T-cell (primary cell): Measurements from ENCODE around the gene RNF213. TPM values are rescaled to one million over a fixed set of nuclear protein-coding genes. Genes with fewer than 3 reads are reported as not detected.
A peak's percentile ranks its signal among the peaks of the same experiment; 100 is the strongest.

Experiments
- ATAC-seq, 4 experiments: fragments of 200-7000 bp in 3 of 4; fragments of 150-1000 bp in 1 of 4; cut with Tn5 transposase; replicated peaks in 1 of 4; 1 replicate in 3 of 4; 2 replicates in 1 of 4; pipeline ENCODE4 v1.10.0; 2021; ENCODE audit warnings: moderate library complexity in 3 of 4, mild to moderate bottlenecking in 2 of 4, moderate number of reproducible peaks in 1 of 4
- CTCF ChIA-PET, 2 donors: fragments of 300-600 bp; sonication (Branson Sonifier 250); formaldehyde crosslinking; loops; one replicate each; lab custom pipeline; 2022; ENCODE audit warnings: antibody characterized with exemption in 2 of 2; lab: Charles Lee
- POLR2A ChIA-PET, 2 donors: fragments of 300-600 bp; sonication (Branson Sonifier 250); formaldehyde crosslinking; loops; one replicate each; lab custom pipeline; 2022; ENCODE audit warnings: antibody characterized with exemption in 2 of 2; lab: Charles Lee
- DNase-seq, 35 experiments: peaks; one replicate each; pipeline versions ENCODE4 v3.0.0 to v3.0.0-alpha.2; 2013 to 2023
- H3K27ac ChIP-seq: one replicate; pipeline ENCODE4 v1.5.1; 2013; ENCODE audit warnings: low read length
- H3K27me3 ChIP-seq, 2 experiments: replicated peaks in 1 of 2; 1 replicate in 1 of 2; 2 replicates in 1 of 2; pipeline versions ENCODE4 v1.6.1 to v1.7.0; 2013; ENCODE audit warnings: low read length in 1 of 2, mixed read lengths in 1 of 2; ENCODE audit not compliant: control insufficient read depth in 2 of 2, insufficient read depth in 2 of 2; ENCODE audit errors: extremely low read depth in 1 of 2
- H3K36me3 ChIP-seq, 2 donors: 1 replicate in 1 of 2; 2 replicates in 1 of 2; pipeline versions ENCODE4 v1.6.1 to v1.7.0; 2013; ENCODE audit warnings: low read length in 1 of 2; ENCODE audit not compliant: control insufficient read depth in 2 of 2, insufficient read depth in 1 of 2; ENCODE audit errors: extremely low read depth in 1 of 2
- H3K4me1 ChIP-seq, 2 experiments: 1 replicate in 1 of 2; 2 replicates in 1 of 2; pipeline versions ENCODE4 v1.6.1 to v1.7.0; 2013; ENCODE audit warnings: low read length in 2 of 2, mixed read lengths in 1 of 2; ENCODE audit not compliant: insufficient read depth in 2 of 2, control insufficient read depth in 1 of 2; ENCODE audit errors: extremely low read depth in 1 of 2
- H3K4me3 ChIP-seq, 2 donors: 1 replicate in 1 of 2; 2 replicates in 1 of 2; pipeline versions ENCODE4 v1.5.1 to v1.7.0; 2013; ENCODE audit warnings: mild to moderate bottlenecking in 2 of 2, low read length in 1 of 2, moderate library complexity in 1 of 2; ENCODE audit not compliant: control insufficient read depth in 1 of 2; ENCODE audit errors: extremely low read depth in 1 of 2
- H3K9me3 ChIP-seq: 2 replicates; pipeline ENCODE4 v1.7.0; 2013
- H3K27ac Mint-ChIP-seq, 2 donors: one replicate each; pipeline ENCODE4 v1.8.0; 2020 to 2021; ENCODE audit warnings: mild to moderate bottlenecking in 2 of 2, mixed read lengths in 2 of 2
- H3K27me3 Mint-ChIP-seq, 2 donors: one replicate each; pipeline ENCODE4 v1.8.0; 2021 to 2022; ENCODE audit warnings: mixed read lengths in 2 of 2
- H3K36me3 Mint-ChIP-seq: one replicate; pipeline ENCODE4 v1.8.0; 2021; ENCODE audit warnings: mixed read lengths
- H3K4me1 Mint-ChIP-seq, 3 donors: one replicate each; pipeline ENCODE4 v1.8.0; 2020 to 2022; ENCODE audit warnings: mixed read lengths in 3 of 3, mild to moderate bottlenecking in 1 of 3
- H3K4me3 Mint-ChIP-seq, 3 donors: one replicate each; pipeline ENCODE4 v1.8.0; 2020 to 2022; ENCODE audit warnings: mild to moderate bottlenecking in 3 of 3, mixed read lengths in 3 of 3, moderate library complexity in 3 of 3
- H3K9me3 Mint-ChIP-seq, 3 donors: one replicate each; pipeline ENCODE4 v1.8.0; 2020 to 2022; ENCODE audit warnings: mixed read lengths in 3 of 3
- WGBS: methylation state at CpG from one replicate; pipeline ENCODE4 v1.1.5; 2013; ENCODE audit warnings: missing lambda C conversion rate; ENCODE audit not compliant: insufficient coverage; 5-methylcytosine and 5-hydroxymethylcytosine counted together
- total RNA-seq, 35 experiments: library from RNA in 6 of 35; stranded (reverse) in 6 of 35; fragments of 120-200 nt in 1 of 35; gene quantifications; one replicate each; pipeline versions ENCODE4 v1.2.1 to v1.2.4 and lab custom pipeline; 2013 to 2026

The RNF213 gene
- total RNA-seq, 5 donors from 2014 or later (not counting 1 experiment from before 2014, with no cell fraction given): 433 to 628 (median 590) TPM

DNA sequence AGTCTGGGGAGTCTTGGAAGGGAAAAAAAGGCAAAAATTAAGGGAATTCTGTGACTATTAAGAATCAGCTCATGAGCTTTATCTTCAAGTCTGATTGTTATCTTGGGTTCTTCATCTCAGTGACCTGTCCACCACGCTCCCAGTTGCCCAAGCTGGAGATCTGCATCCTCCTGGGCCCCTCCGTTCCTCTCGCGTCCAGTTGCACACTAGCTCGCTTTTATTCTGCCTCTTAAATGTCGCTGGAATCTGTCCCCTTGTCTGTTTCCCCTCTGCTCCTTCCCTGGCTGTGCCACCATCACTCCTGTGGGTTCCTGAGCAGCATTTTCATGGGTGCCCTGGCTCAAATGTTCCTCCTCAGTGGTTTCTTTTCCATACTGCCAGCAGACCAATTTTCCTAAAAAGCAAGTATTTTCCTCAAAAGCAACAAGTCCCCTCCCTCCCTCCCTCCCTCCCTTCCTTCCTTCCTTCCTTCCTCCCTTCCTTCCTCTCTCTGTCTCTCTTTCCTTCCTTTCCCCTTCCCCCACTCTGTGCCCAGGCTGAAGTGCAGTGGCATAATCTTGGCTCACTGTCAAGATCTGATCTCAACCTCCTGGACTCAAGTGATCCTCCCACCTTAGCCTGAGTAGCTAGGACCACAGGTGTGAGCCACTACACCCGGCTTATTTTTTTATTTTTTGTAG lies 155.7 kb downstream of the RNF213 start:
- no peaks in the 10 kb centered on the region for H3K9me3 ChIP-seq
- Mint-ChIP-seq H3K9me3 (no peaks in the 10 kb centered on the region), H3K4me1 (peaks cover 30 to 41% (median 35%) of the 10 kb centered on the region in 3 donors), H3K27ac (peak overlapping the region in 1 of 2 donors; percentile 39), H3K27me3 (peaks cover 4 to 11% of the 10 kb centered on the region in 2 donors), H3K4me3 (peak overlapping the region; percentile 83 to 87 (median 84)), H3K36me3 (peaks cover 12% of the 10 kb centered on the region)
- DNase-seq: no peak
- peaks cover 0 to 6% of the 10 kb centered on the region in 2 donors for H3K36me3 ChIP-seq
- ChIA-PET CTCF (interaction anchor here in 1 of 2 donors (0.6 to 1.3 kb wide), 4 partner anchors 9 to 664 kb away, joined by 3 to 4 read pairs (median 4); no protein-coding TSS in a partner anchor), POLR2A (no interaction called here)
- no peak for ATAC-seq
- no peak overlapping the region for H3K4me3 ChIP-seq
- 98% methylated on average over 6 of the region's 7 CpGs for WGBS
- H3K27ac ChIP-seq: no peak overlapping the region
- H3K27me3 ChIP-seq: peaks cover 0 to 18% of the 10 kb centered on the region in 2 experiments
- H3K4me1 ChIP-seq: peaks cover 2 to 31% of the 10 kb centered on the region in 2 experiments

DNA sequence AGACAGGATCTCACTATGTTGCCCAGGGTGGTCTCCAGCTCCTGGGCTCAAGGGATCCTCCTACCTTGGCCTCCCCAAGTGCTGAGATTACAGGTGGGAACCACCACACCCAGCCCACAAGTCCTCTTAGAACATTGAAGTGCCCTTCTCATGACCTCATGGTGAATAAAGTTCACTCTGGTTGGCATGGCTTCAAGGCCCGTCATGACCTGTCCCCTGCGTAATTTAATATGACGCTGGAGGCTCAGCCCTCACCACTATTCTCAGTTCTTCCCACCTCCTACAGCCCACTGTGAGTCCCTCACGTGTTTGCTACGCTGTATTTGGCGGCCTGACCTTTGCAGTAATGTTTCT lies 156.3 kb downstream of the RNF213 start:
- Mint-ChIP-seq H3K4me1 (peaks cover 30 to 41% (median 35%) of the 10 kb centered on the region in 3 donors), H3K27ac (no peak overlapping the region), H3K27me3 (peaks cover 4 to 11% of the 10 kb centered on the region in 2 donors), H3K4me3 (peak overlapping the region; percentile 83 to 87 (median 84)), H3K9me3 (no peaks in the 10 kb centered on the region), H3K36me3 (peaks cover 12% of the 10 kb centered on the region)
- ChIA-PET CTCF (interaction anchor here in 1 of 2 donors (0.6 kb wide), 1 partner anchor 663 kb away, joined by 3 read pairs; no protein-coding TSS in a partner anchor), POLR2A (no interaction called here)
- H3K4me3 ChIP-seq: no peak overlapping the region
- H3K4me1 ChIP-seq: peaks cover 2 to 31% of the 10 kb centered on the region in 2 experiments
- DNase-seq (no peak), ATAC-seq (no peak)
- H3K36me3 ChIP-seq: peaks cover 0 to 6% of the 10 kb centered on the region in 2 donors
- no peak overlapping the region for H3K27ac ChIP-seq
- peaks cover 0 to 18% of the 10 kb centered on the region in 2 experiments for H3K27me3 ChIP-seq
- WGBS: 81% methylated on average over 6 of the region's 6 CpGs
- H3K9me3 ChIP-seq: no peaks in the 10 kb centered on the region

DNA sequence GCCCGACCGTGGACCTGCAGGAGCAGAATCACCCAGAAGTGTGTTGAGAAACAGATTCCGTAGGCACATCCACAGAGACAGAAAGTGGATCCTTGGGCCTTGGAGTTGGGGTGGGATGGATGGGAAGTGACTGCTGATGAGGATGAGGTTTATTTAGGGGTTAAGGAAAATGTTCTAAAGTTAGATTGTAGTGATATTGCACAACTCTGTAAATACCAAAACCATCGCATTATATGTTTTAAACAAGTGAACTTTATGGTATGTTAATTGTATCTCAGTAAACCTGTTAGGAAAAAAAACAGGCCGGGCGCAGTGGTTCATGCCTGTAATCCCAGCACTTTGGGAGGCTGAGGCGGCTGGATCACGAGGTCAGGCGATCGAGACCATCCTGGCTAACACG lies 157.9 kb downstream of the RNF213 start:
- POLR2A ChIA-PET: no interaction called here
- peaks cover 0 to 6% of the 10 kb centered on the region in 2 donors for H3K36me3 ChIP-seq
- Mint-ChIP-seq H3K27me3 (peaks cover 0 to 8% of the 10 kb centered on the region in 2 donors), H3K4me1 (peaks cover 30 to 40% (median 35%) of the 10 kb centered on the region in 3 donors), H3K27ac (no peak overlapping the region), H3K36me3 (peaks cover 12% of the 10 kb centered on the region), H3K9me3 (no peaks in the 10 kb centered on the region), H3K4me3 (no peak overlapping the region)
- ATAC-seq (no peak), DNase-seq (no peak)
- peaks cover 0 to 13% of the 10 kb centered on the region in 2 experiments for H3K27me3 ChIP-seq
- H3K27ac ChIP-seq: no peak overlapping the region
- H3K9me3 ChIP-seq: no peaks in the 10 kb centered on the region
- 100% methylated on average over 9 of the region's 11 CpGs for WGBS
- H3K4me1 ChIP-seq: peaks cover 2 to 31% of the 10 kb centered on the region in 2 experiments
- H3K4me3 ChIP-seq: no peak overlapping the region
- CTCF ChIA-PET: no interaction called here

- peaks cover 2 to 32% of the 10 kb centered on the region in 2 experiments for H3K4me1 ChIP-seq
- Mint-ChIP-seq H3K36me3 (peaks cover 12% of the 10 kb centered on the region), H3K27ac (no peak overlapping the region), H3K4me3 (no peak overlapping the region), H3K9me3 (no peaks in the 10 kb centered on the region), H3K4me1 (peaks cover 29 to 38% (median 35%) of the 10 kb centered on the region in 3 donors), H3K27me3 (peaks cover 0 to 3% of the 10 kb centered on the region in 2 donors)
- H3K4me3 ChIP-seq: no peak overlapping the region
- no peaks in the 10 kb centered on the region for H3K9me3 ChIP-seq
- H3K27me3 ChIP-seq: peaks cover 0 to 11% of the 10 kb centered on the region in 2 experiments
- DNase-seq (no peak), ATAC-seq (no peak)
- CTCF ChIA-PET: no interaction called here
- H3K36me3 ChIP-seq: peaks cover 0 to 6% of the 10 kb centered on the region in 2 donors
- 91% methylated on average over 11 of the region's 11 CpGs for WGBS
- POLR2A ChIA-PET: interaction anchor here in 1 of 2 donors (0.6 kb wide), 1 partner anchor 24 kb away, joined by 7 read pairs; no protein-coding TSS in a partner anchor
- H3K27ac ChIP-seq: no peak overlapping the region
Measured at GRCh38 chr17:80419255-80419654, 158.6 kb downstream of the RNF213 start.

GRCh38 chr17:80421381-80422090 lies 160.9 kb downstream of the RNF213 start:
- H3K4me3 Mint-ChIP-seq: no peak overlapping the region
- peaks cover 12% of the 10 kb centered on the region for H3K36me3 Mint-ChIP-seq
- Histone ChIP-seq H3K4me3 (no peak overlapping the region), H3K36me3 (peaks cover 0 to 6% of the 10 kb centered on the region in 2 donors), H3K27ac (no peak overlapping the region), H3K9me3 (no peaks in the 10 kb centered on the region), H3K27me3 (peaks cover 0 to 25% of the 10 kb centered on the region in 2 experiments), H3K4me1 (peaks cover 0 to 21% of the 10 kb centered on the region in 2 experiments)
- CTCF ChIA-PET: no interaction called here
- H3K27ac Mint-ChIP-seq: no peak overlapping the region
- no peak for DNase-seq
- no peak for ATAC-seq
- H3K9me3 Mint-ChIP-seq: no peaks in the 10 kb centered on the region
- peaks cover 0 to 1% of the 10 kb centered on the region in 2 donors for H3K27me3 Mint-ChIP-seq
- WGBS: 91% methylated on average over 6 of the region's 20 CpGs
- POLR2A ChIA-PET: no interaction called here
- H3K4me1 Mint-ChIP-seq: peaks cover 16 to 30% (median 23%) of the 10 kb centered on the region in 3 donors

- Mint-ChIP-seq H3K27ac (no peak overlapping the region), H3K27me3 (peaks cover 0 to 1% of the 10 kb centered on the region in 2 donors), H3K9me3 (no peaks in the 10 kb centered on the region), H3K36me3 (peaks cover 12% of the 10 kb centered on the region), H3K4me3 (no peak overlapping the region), H3K4me1 (peaks cover 14 to 28% (median 16%) of the 10 kb centered on the region in 3 donors)
- peaks cover 0 to 6% of the 10 kb centered on the region in 2 donors for H3K36me3 ChIP-seq
- peaks cover 0 to 24% of the 10 kb centered on the region in 2 experiments for H3K4me1 ChIP-seq
- H3K27ac ChIP-seq: no peak overlapping the region
- no peak overlapping the region for H3K4me3 ChIP-seq
- CTCF ChIA-PET: no interaction called here
- no peak for ATAC-seq
- DNase-seq: no peak
- POLR2A ChIA-PET: no interaction called here
- H3K27me3 ChIP-seq: peaks cover 0 to 31% of the 10 kb centered on the region in 2 experiments
- 90% methylated on average over 18 of the region's 18 CpGs for WGBS
- H3K9me3 ChIP-seq: no peaks in the 10 kb centered on the region
Measured at GRCh38 chr17:80422276-80422675, 161.6 kb downstream of the RNF213 start.
